Keratinocyte (primary cell): Measurements from ENCODE around the gene IPO11. TPM values are rescaled to one million over a fixed set of nuclear protein-coding genes. Genes with fewer than 3 reads are reported as not detected.

Experiments
- DNase-seq: peaks from one replicate; pipeline ENCODE4 v3.0.0-alpha.2; 2011; ENCODE audit warnings: low read depth, missing footprints, low spot score
- FAIRE-seq: peaks from 2 replicates; lab custom pipeline; 2011; peaks lifted over from hg19 to GRCh38; lab: Jason Lieb, UNC
- H2AFZ ChIP-seq: 2 replicates; pipeline ENCODE4 v1.6.0; 2012; ENCODE audit warnings: low read length, control low read depth, inconsistent platforms; ENCODE audit not compliant: control insufficient read depth
- H3K27ac ChIP-seq: 2 replicates; pipeline ENCODE4 v1.5.1; 2011; ENCODE audit warnings: low read length; ENCODE audit not compliant: control insufficient read depth, insufficient read depth
- H3K27me3 ChIP-seq: 3 replicates; pipeline ENCODE4 v1.6.0; 2011; ENCODE audit warnings: low read length; ENCODE audit not compliant: control insufficient read depth, insufficient read depth; ENCODE audit errors: extremely low read depth
- H3K36me3 ChIP-seq, 2 experiments: 2 replicates in 1 of 2; 3 replicates in 1 of 2; pipeline ENCODE4 v1.5.1; 2011; ENCODE audit warnings: low read length in 2 of 2, mild to moderate bottlenecking in 1 of 2; ENCODE audit not compliant: control insufficient read depth in 2 of 2, insufficient read depth in 2 of 2; ENCODE audit errors: extremely low read depth in 1 of 2
- H3K4me1 ChIP-seq: 3 replicates; pipeline ENCODE4 v1.5.1; 2011; ENCODE audit warnings: low read length; ENCODE audit not compliant: control insufficient read depth, insufficient read depth; ENCODE audit errors: extremely low read depth
- H3K4me2 ChIP-seq: 3 replicates; pipeline ENCODE4 v1.6.0; 2011; ENCODE audit warnings: low read depth, low read length; ENCODE audit not compliant: control insufficient read depth, insufficient read depth; ENCODE audit errors: extremely low read depth
- H3K4me3 ChIP-seq, 3 experiments: fragments of 200-600 bp in 1 of 3; sonication (generic) in 1 of 3; 2 replicates in 2 of 3; 3 replicates in 1 of 3; pipeline ENCODE4 v1.5.1; 2011 to 2016; ENCODE audit warnings: low read length in 3 of 3, mild to moderate bottlenecking in 3 of 3, control low read depth in 2 of 3, inconsistent platforms in 1 of 3, low read depth in 1 of 3, mixed read lengths in 1 of 3, mixed run types in 1 of 3, moderate library complexity in 1 of 3; ENCODE audit not compliant: control insufficient read depth in 2 of 3, insufficient read depth in 2 of 3; ENCODE audit errors: extremely low read depth in 1 of 3
- H3K79me2 ChIP-seq: 2 replicates; pipeline ENCODE4 v1.6.0; 2012; ENCODE audit warnings: low read length; ENCODE audit not compliant: control insufficient read depth, insufficient read depth
- H3K9ac ChIP-seq: 3 replicates; pipeline ENCODE4 v1.6.0; 2011; ENCODE audit warnings: low read length; ENCODE audit not compliant: control insufficient read depth, insufficient read depth; ENCODE audit errors: extremely low read depth
- H3K9me1 ChIP-seq: 3 replicates; pipeline ENCODE4 v1.6.0; 2011; ENCODE audit warnings: low read length; ENCODE audit not compliant: control insufficient read depth, insufficient read depth; ENCODE audit errors: extremely low read depth
- H3K9me3 ChIP-seq: 2 replicates; pipeline ENCODE4 v1.5.1; 2012; ENCODE audit warnings: low read depth, low read length; ENCODE audit not compliant: control insufficient read depth
- H4K20me1 ChIP-seq: 3 replicates; pipeline ENCODE4 v1.6.0; 2011; ENCODE audit warnings: low read length; ENCODE audit not compliant: control insufficient read depth, insufficient read depth; ENCODE audit errors: extremely low read depth
- EZH2 ChIP-seq: IDR thresholded peaks from one replicate; pipeline ENCODE4 v1.6.1; 2012; ENCODE audit warnings: inconsistent platforms, mild to moderate bottlenecking, low read length, moderate library complexity
- dilution Hi-C: fragments of 300-500 bp; cut with MboI; formaldehyde crosslinking; loops from one replicate; pipeline ENCODE4 v1.7.0; 2020; ENCODE audit warnings: low sequenced_read_pairs; ENCODE audit not compliant: extremely low pct_ligation_motif_present
- polyA plus RNA-seq, 5 experiments: library from polyadenylated mRNA; depleted of rRNA in 3 of 5; stranded (reverse) in 3 of 5; stranded (forward) in 1 of 5; unstranded in 1 of 5; fragments of >200 nt; gene quantifications; 1 replicate in 1 of 5; 2 replicates in 3 of 5; 3 replicates in 1 of 5; pipeline versions ENCODE4 v1.2.1 to v1.2.3, GENCODE V29; 2011 to 2012; ENCODE audit warnings: missing spikeins in 2 of 5, low read depth in 1 of 5, low replicate concordance in 1 of 5
- TF ChIP-seq, protein P1 (sequence below), 3 experiments: IDR thresholded peaks in 1 of 3; conservative IDR thresholded peaks in 1 of 3; optimal IDR thresholded peaks in 1 of 3; 2 replicates in 2 of 3; 3 replicates in 1 of 3; pipeline versions ENCODE3 to v1.5.1; 2011; ENCODE audit warnings: low read length in 3 of 3, mild to moderate bottlenecking in 3 of 3, moderate library complexity in 2 of 3, control low read depth in 1 of 3, inconsistent platforms in 1 of 3; ENCODE audit not compliant: insufficient read depth in 2 of 3; ENCODE audit errors: extremely low read depth in 1 of 3

IPO11 gene
- polyA plus RNA-seq, 1 donor (not counting 4 experiments of a cell fraction or from before 2014, with no cell fraction given), result 34.7 TPM

- Histone ChIP-seq H3K9me3 (no peaks in the 10 kb centered on the region), H3K27ac (no peak overlapping the region), H3K9me1 (no peaks in the 10 kb centered on the region), H3K4me2 (no peak overlapping the region), H3K36me3 (no peaks in the 10 kb centered on the region), H3K79me2 (no peaks in the 10 kb centered on the region), H3K27me3 (no peaks in the 10 kb centered on the region), H2AFZ (no peak overlapping the region), H3K9ac (no peak overlapping the region), H3K4me3 (no peak overlapping the region), H3K4me1 (no peaks in the 10 kb centered on the region), H4K20me1 (no peaks in the 10 kb centered on the region)
- FAIRE-seq, result no peak
- dilution Hi-C loops, result no loop called here
- no peak for TF ChIP-seq EZH2
- TF ChIP-seq, protein P1, sequence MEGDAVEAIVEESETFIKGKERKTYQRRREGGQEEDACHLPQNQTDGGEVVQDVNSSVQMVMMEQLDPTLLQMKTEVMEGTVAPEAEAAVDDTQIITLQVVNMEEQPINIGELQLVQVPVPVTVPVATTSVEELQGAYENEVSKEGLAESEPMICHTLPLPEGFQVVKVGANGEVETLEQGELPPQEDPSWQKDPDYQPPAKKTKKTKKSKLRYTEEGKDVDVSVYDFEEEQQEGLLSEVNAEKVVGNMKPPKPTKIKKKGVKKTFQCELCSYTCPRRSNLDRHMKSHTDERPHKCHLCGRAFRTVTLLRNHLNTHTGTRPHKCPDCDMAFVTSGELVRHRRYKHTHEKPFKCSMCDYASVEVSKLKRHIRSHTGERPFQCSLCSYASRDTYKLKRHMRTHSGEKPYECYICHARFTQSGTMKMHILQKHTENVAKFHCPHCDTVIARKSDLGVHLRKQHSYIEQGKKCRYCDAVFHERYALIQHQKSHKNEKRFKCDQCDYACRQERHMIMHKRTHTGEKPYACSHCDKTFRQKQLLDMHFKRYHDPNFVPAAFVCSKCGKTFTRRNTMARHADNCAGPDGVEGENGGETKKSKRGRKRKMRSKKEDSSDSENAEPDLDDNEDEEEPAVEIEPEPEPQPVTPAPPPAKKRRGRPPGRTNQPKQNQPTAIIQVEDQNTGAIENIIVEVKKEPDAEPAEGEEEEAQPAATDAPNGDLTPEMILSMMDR (optimal IDR thresholded peaks at IDR 0.05 in 1 of 3, IDR thresholded peaks at IDR 0.05 in 1 of 3, conservative IDR thresholded peaks at IDR 0.05 in 1 of 3; ENCODE audit: extremely low read depth in 1 of 3, insufficient read depth in 2 of 3, low read length in 3 of 3), result no peak
- DNase-seq, result no peak
These were observed 176.1 kb downstream of the IPO11 start for GRCh38 chr5:62588668-62589067.

DNA sequence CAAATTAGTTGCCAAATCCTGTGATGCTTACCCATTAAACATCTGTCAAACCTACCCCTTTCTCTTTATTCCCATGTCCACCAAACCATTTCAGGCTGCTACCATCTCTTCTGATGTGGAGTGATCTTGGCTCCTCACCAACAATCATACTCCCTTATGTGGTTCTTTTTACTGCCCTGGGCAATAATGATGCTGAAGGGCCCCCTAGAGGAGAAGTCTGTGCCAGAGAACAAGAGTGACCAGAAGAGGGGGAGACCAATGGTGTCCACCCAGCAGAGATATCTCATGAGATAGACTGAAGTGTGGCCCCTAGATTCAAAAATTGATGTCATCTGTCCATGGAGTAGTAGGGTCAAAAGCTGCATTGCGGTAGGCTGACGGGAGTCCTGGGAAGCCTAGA lies 176.9 kb downstream of the IPO11 start:
- H3K36me3 ChIP-seq, result no peaks in the 10 kb centered on the region
- no peak for DNase-seq
- dilution Hi-C loops, result no loop called here
- TF ChIP-seq, protein P1 (optimal IDR thresholded peaks at IDR 0.05 in 1 of 3, IDR thresholded peaks at IDR 0.05 in 1 of 3, conservative IDR thresholded peaks at IDR 0.05 in 1 of 3; ENCODE audit: extremely low read depth in 1 of 3, insufficient read depth in 2 of 3, low read length in 3 of 3), result no peak
- no peak for TF ChIP-seq EZH2
- no peaks in the 10 kb centered on the region for H3K9me3 ChIP-seq
- no peak overlapping the region for H3K9ac ChIP-seq
- no peak overlapping the region for H3K4me2 ChIP-seq
- no peaks in the 10 kb centered on the region for H3K27me3 ChIP-seq
- no peaks in the 10 kb centered on the region for H3K4me1 ChIP-seq
- no peak overlapping the region for H3K27ac ChIP-seq
- no peak for FAIRE-seq
- no peaks in the 10 kb centered on the region for H3K79me2 ChIP-seq
- no peaks in the 10 kb centered on the region for H4K20me1 ChIP-seq
- H3K9me1 ChIP-seq, result no peaks in the 10 kb centered on the region
- H2AFZ ChIP-seq, result no peak overlapping the region
- no peak overlapping the region for H3K4me3 ChIP-seq
